Tibial nerve (tissue), 4 donors: ENCODE measurements around the gene SELENOW.

Experiments used
- CTCF ChIP-seq, 5 experiments: fragments of 200-600 bp in 3 of 5; fragments of 450-650 bp in 2 of 5; sonication (generic) in 3 of 5; IDR thresholded peaks; one replicate each; pipeline ENCODE4 v1.5.1; 2016 to 2019; ENCODE audit warnings: antibody characterized with exemption in 5 of 5, mild to moderate bottlenecking in 3 of 5, moderate library complexity in 2 of 5
- EP300 ChIP-seq, 2 donors: sonication (generic); formaldehyde crosslinking; IDR thresholded peaks; one replicate each; pipeline ENCODE4 v1.6.1; 2017; ENCODE audit warnings: antibody characterized with exemption in 2 of 2, mild to moderate bottlenecking in 1 of 2
- POLR2A ChIP-seq, 2 donors: fragments of 450-650 bp; IDR thresholded peaks; one replicate each; pipeline ENCODE4 v1.6.1; 2017; ENCODE audit warnings: antibody characterized with exemption in 2 of 2, mild to moderate bottlenecking in 2 of 2, moderate library complexity in 2 of 2

DNA sequence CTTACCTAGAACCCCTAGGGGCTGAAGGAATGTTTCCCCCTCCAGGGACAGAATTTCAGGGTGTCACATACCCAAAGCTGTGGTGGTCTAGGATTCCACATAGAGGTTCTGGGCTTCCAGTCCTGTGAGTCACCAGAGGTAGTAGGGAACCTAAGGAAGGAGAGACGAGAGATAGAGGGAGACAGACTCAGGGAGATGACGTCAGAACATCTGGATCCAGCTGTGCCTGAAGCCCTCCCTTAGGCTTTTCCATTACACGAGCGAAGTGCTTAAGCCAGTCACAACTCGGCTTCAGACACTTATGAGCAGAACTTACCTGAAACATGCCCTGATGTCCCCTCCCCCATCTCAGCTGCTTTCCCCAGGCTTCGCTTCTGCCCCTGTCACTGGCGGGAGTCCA is 11.8 kb upstream of the SELENOW start:
- TF ChIP-seq EP300 (IDR thresholded peaks at IDR 0.05) (no peak), POLR2A (IDR thresholded peaks at IDR 0.05) (no peak), CTCF (IDR thresholded peaks at IDR 0.05) (no peak)
